ENCODE data around the gene LARGE1.

LARGE1 gene

DNA sequence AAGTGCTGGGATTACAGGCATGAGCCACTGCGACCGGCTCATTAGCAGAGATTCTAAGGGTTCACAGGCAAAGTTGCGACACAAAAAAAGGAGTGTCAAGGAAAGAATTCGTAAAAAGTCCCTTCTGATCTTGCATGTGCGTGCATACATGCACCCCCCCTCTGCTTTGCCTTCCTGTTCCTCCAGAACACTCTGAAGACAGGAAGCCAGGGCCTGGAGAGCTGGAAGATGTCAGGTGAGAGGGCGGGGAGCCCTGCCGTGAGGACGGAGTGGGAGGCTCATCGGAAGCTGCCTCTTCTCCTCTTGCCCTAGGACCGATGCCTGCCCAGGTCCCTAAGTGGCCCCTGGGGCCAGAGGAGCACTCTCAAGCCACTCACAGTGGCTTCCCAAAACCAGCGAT lies 89.1 kb downstream of the LARGE1 start:
- no peak overlapping the region for H3K4me3 ChIP-seq (ENCODE audit: low read length)
- no peak for TF ChIP-seq CTCF (conservative IDR thresholded peaks at IDR 0.05; ENCODE audit: low read length)
- no peak for DNase-seq (ENCODE audit: low read depth)

DNA sequence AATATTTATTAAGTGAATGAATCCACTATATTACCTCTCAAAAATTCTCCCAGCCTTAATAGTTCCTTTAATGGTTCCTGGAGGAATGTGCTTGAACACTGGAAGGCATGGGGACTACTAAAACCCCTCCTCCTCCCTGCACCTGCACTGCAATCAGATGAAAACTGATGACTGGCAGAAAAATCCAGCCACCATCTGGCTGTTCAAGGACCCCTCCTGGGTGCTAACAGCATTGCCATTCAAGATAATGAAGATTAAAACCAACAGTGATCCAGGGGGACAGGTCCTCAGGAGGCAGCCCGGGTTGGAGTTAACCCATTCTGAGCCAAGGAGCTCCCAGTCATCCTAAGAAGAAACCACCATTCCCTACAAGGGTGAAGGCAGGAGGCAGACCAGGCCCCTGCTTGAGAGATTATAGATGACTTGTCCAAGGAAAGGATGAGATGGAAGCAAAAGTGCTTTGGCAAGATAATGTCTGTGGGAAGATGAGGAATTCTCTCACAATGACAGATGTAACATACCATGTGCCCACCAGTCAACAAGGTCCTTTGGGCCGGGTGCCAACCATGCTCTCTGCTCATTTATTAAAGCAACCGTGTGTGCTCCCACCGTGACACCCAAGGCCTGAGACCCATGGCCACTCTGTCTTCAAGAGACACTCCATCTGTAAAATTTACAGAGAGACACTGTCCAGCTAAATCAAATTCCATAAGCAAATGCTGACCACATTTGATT lies 90.6 kb downstream of the LARGE1 start:
- TF ChIP-seq CTCF (conservative IDR thresholded peaks at IDR 0.05; ENCODE audit: low read length) = no peak
- H3K4me3 ChIP-seq (ENCODE audit: low read length) = no peak overlapping the region
- DNase-seq (ENCODE audit: low read depth) = no peak

- no peak overlapping the region for H3K4me3 ChIP-seq (ENCODE audit: low read length)
- no peak for TF ChIP-seq CTCF (conservative IDR thresholded peaks at IDR 0.05; ENCODE audit: low read length)
- DNase-seq (ENCODE audit: low read depth) = no peak
These were observed 92.0 kb downstream of the LARGE1 start for GRCh38 chr22:33828302-33828701.

DNA sequence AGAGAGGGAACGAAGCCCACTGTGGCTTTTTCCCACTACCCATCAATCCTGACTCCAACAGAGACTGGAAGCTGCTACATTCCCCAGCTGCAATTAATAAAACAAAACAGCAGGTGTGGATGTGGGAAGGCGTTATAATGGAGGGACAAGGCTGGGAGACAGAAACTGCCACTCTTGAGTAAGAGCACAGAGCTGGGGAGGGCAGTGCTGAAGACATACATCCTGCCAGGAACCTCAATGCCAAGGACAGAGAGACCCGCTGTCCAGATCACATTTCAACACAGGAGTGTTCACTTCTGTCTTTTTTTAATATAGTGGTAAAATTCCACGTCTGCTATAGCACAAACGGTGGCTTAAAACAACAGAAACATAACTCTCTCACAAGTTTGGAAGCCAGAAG lies 94.5 kb downstream of the LARGE1 start:
- DNase-seq (ENCODE audit: low read depth) = no peak

DNA sequence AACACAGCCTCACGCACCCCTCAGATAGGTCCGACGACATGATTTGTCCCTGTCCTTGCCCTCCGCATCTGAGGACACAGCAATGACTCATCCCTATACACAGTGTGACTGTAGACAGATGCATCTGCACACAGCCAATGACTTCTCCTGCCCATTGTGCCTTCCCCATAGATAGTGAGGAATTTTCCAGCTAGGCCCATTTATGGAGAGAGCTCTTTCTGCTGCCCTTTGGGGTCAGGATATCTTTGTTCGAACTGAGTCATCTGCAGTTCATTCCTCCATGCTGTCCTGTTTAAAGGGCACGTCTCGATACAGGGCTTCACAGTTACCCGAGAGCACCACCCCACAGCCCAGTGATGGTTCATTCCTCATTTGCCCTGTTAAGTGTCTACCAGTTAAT lies 96.7 kb downstream of the LARGE1 start:
- DNase-seq (ENCODE audit: low read depth) = no peak
- H3K4me3 ChIP-seq (ENCODE audit: low read length) = no peak overlapping the region
- no peak for TF ChIP-seq CTCF (conservative IDR thresholded peaks at IDR 0.05; ENCODE audit: low read length)

More for the DNA sequence above, 94.5 kb downstream of the LARGE1 start:
- no peak for TF ChIP-seq CTCF (conservative IDR thresholded peaks at IDR 0.05; ENCODE audit: low read length)
- no peak overlapping the region for H3K4me3 ChIP-seq (ENCODE audit: low read length)

GRCh38 chr22:33821290-33821689 lies 99.0 kb downstream of the LARGE1 start:
- H3K4me3 ChIP-seq (ENCODE audit: low read length) = no peak overlapping the region
- TF ChIP-seq CTCF (conservative IDR thresholded peaks at IDR 0.05; ENCODE audit: low read length) = no peak
- peak; percentile 17 for DNase-seq (ENCODE audit: low read depth)

DNA sequence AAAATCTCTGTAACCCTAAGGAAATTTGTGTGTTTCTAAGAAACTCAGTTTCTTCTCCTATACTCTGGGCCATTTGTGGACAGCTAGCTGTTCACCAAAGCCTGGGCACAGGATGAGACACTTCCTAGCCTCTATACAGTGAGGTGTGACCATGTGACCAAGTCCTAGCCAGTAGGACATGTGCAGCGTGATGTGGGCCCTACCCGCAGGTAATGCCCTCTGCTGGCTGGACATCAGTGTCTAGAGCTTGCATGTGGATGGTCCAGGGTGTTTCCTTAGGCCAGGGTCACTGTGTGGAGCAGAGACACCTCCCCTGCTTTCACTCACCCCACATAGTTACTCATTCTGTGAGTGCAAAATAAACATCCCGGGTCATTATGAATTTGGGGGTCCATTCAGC lies 100.5 kb downstream of the LARGE1 start:
- H3K4me3 ChIP-seq (ENCODE audit: low read length) = no peak overlapping the region
- no peak for DNase-seq (ENCODE audit: low read depth)
- TF ChIP-seq CTCF (conservative IDR thresholded peaks at IDR 0.05; ENCODE audit: low read length) = no peak
